ENCODE measurements around the gene IL17RC. TPM values are rescaled to one million over a fixed set of nuclear protein-coding genes. Genes with fewer than 3 reads are reported as not detected.

IL17RC gene
- total RNA-seq, 2 experiments from 2014 or later: 0.23 to 0.73 TPM

- Histone ChIP-seq H2AFZ (ENCODE audit: low read length) (no peak overlapping the region), H3K27ac (ENCODE audit: low read depth, low read length, poor library complexity, severe bottlenecking) (no peak overlapping the region), H3K4me3 (ENCODE audit: low read depth, low read length, poor library complexity, severe bottlenecking) (no peak overlapping the region), H3K4me1 (ENCODE audit: insufficient read depth, low read length, poor library complexity, severe bottlenecking) (peaks cover 7% of the 10 kb centered on the region), H3K36me3 (ENCODE audit: insufficient read depth, low read length) (no peaks in the 10 kb centered on the region), H3K9me3 (ENCODE audit: low read length) (no peaks in the 10 kb centered on the region), H3K4me2 (ENCODE audit: low read length) (no peak overlapping the region; the same call in 1 of the 2 replicates), H3K9me2 (ENCODE audit: insufficient read depth, low read length) (no peaks in the 10 kb centered on the region), H3K79me2 (ENCODE audit: insufficient read depth, low read depth, low read length) (no peaks in the 10 kb centered on the region), H4K20me1 (ENCODE audit: insufficient read depth, low read length) (no peaks in the 10 kb centered on the region)
- ChIA-PET CTCF (ENCODE audit: unreplicated experiment) (no interaction called here), POLR2A (interaction anchor here (0.5 kb wide), 1 partner anchor 22 kb away, joined by 7 read pairs; no protein-coding TSS in a partner anchor)
- TF ChIP-seq EZH2phosphoT487 (IDR thresholded peaks at IDR 0.05; ENCODE audit: borderline replicate concordance, low read depth, low read length) (no peak), CTCF (conservative IDR thresholded peaks at IDR 0.05; ENCODE audit: low read length) (no peak)
- intact Hi-C loops (cut with micrococcal nuclease; ENCODE audit: unreplicated experiment): no loop called here
- BruUV-seq (replicated peaks): no TSS peak
- no peak for DNase-seq (ENCODE audit: low spot score)
These were observed 29.5 kb downstream of the IL17RC start for GRCh38 chr3:9946112-9947024.

- no peak overlapping the region for H2AFZ ChIP-seq (ENCODE audit: low read length)
- no peaks in the 10 kb centered on the region for H4K20me1 ChIP-seq (ENCODE audit: insufficient read depth, low read length)
- no peak overlapping the region for H3K4me3 ChIP-seq (ENCODE audit: low read depth, low read length, poor library complexity, severe bottlenecking)
- POLR2A ChIA-PET: interaction anchor here (0.5 kb wide), 1 partner anchor 23 kb away, joined by 7 read pairs; no protein-coding TSS in a partner anchor
- intact Hi-C loops (cut with micrococcal nuclease; ENCODE audit: unreplicated experiment): no loop called here
- TF ChIP-seq EZH2phosphoT487 (IDR thresholded peaks at IDR 0.05; ENCODE audit: borderline replicate concordance, low read depth, low read length): no peak
- no peak for TF ChIP-seq CTCF (conservative IDR thresholded peaks at IDR 0.05; ENCODE audit: low read length)
- no peak overlapping the region for H3K4me2 ChIP-seq (ENCODE audit: low read length)
- no TSS peak for BruUV-seq (replicated peaks)
- no peak for DNase-seq (ENCODE audit: low spot score)
- H3K79me2 ChIP-seq (ENCODE audit: insufficient read depth, low read depth, low read length): no peaks in the 10 kb centered on the region
- no peaks in the 10 kb centered on the region for H3K36me3 ChIP-seq (ENCODE audit: insufficient read depth, low read length)
- CTCF ChIA-PET (ENCODE audit: unreplicated experiment): no interaction called here
- peaks cover 12% of the 10 kb centered on the region for H3K4me1 ChIP-seq (ENCODE audit: insufficient read depth, low read length, poor library complexity, severe bottlenecking)
- H3K9me2 ChIP-seq (ENCODE audit: insufficient read depth, low read length): no peaks in the 10 kb centered on the region
- H3K9me3 ChIP-seq (ENCODE audit: low read length): no peaks in the 10 kb centered on the region
- no peak overlapping the region for H3K27ac ChIP-seq (ENCODE audit: low read depth, low read length, poor library complexity, severe bottlenecking)
These were observed 30.4 kb downstream of the IL17RC start for GRCh38 chr3:9947025-9947995.

Measured in OCI-LY7 (cell line).